HEK293T (cell line): ENCODE data around the gene LCMT1.

Experiments used
- ARNT ChIP-seq: fragments of 450-650 bp; IDR thresholded peaks from 2 replicates; pipeline ENCODE4 v1.6.1; 2017; ENCODE audit warnings: mild to moderate bottlenecking
- BHLHE40 ChIP-seq: fragments of 450-650 bp; IDR thresholded peaks from 2 replicates; pipeline ENCODE4 v1.6.1; 2016; ENCODE audit warnings: mild to moderate bottlenecking, moderate library complexity, borderline replicate concordance
- CTBP1 ChIP-seq: fragments of 450-650 bp; IDR thresholded peaks from 2 replicates; pipeline ENCODE4 v1.6.1; 2016; ENCODE audit warnings: borderline replicate concordance
- ELF4 ChIP-seq: fragments of 450-650 bp; IDR thresholded peaks from 2 replicates; pipeline ENCODE4 v1.6.1; 2017; ENCODE audit warnings: antibody characterized with exemption
- FOXA1 ChIP-seq: fragments of 450-650 bp; IDR thresholded peaks from 2 replicates; pipeline ENCODE4 v1.6.1; 2016; ENCODE audit warnings: mild to moderate bottlenecking
- FOXK2 ChIP-seq: fragments of 450-650 bp; IDR thresholded peaks from 2 replicates; pipeline ENCODE4 v1.6.1; 2016; ENCODE audit warnings: mild to moderate bottlenecking
- FOXM1 ChIP-seq: fragments of 450-650 bp; IDR thresholded peaks from 2 replicates; pipeline ENCODE4 v1.6.1; 2017; ENCODE audit warnings: mild to moderate bottlenecking, borderline replicate concordance
- LEF1 ChIP-seq: fragments of 450-650 bp; IDR thresholded peaks from 2 replicates; pipeline ENCODE4 v1.6.1; 2017; ENCODE audit warnings: mild to moderate bottlenecking, borderline replicate concordance
- NFRKB ChIP-seq: fragments of 450-650 bp; IDR thresholded peaks from 2 replicates; pipeline ENCODE4 v1.6.1; 2016; ENCODE audit warnings: mild to moderate bottlenecking, moderate library complexity
- PKNOX1 ChIP-seq: fragments of 450-650 bp; IDR thresholded peaks from 2 replicates; pipeline ENCODE4 v1.6.1; 2016
- SP1 ChIP-seq: fragments of 450-650 bp; IDR thresholded peaks from 2 replicates; pipeline ENCODE4 v1.6.1; 2017
- SUZ12 ChIP-seq: fragments of 450-650 bp; IDR thresholded peaks from 2 replicates; pipeline ENCODE4 v1.6.1; 2016; ENCODE audit warnings: mild to moderate bottlenecking
- TARDBP ChIP-seq: fragments of 450-650 bp; IDR thresholded peaks from 2 replicates; pipeline ENCODE4 v1.6.1; 2016

- TF ChIP-seq PKNOX1: no peak
- no peak for TF ChIP-seq ELF4
- no peak for TF ChIP-seq CTBP1
- no peak for TF ChIP-seq TARDBP
- no peak for TF ChIP-seq FOXM1
- no peak for TF ChIP-seq BHLHE40
- no peak for TF ChIP-seq SP1
- TF ChIP-seq NFRKB: no peak
- TF ChIP-seq ARNT: no peak
- no peak for TF ChIP-seq SUZ12
- no peak for TF ChIP-seq LEF1
- no peak for TF ChIP-seq FOXA1
- TF ChIP-seq FOXK2: no peak
These were observed 45.8 kb downstream of the LCMT1 start for GRCh38 chr16:25157271-25157875.
